Medulla oblongata (tissue), 1 donor: ENCODE results near the gene ITPR2.
"Not testable (repeated sequence)": the region's sequence is repeated elsewhere in the genome, so short reads cannot be mapped to it uniquely, and the experiment has no call there.

Experiments used
- DNase-seq: peaks from one replicate; pipeline ENCODE4 v3.0.0-alpha.2; 2015; ENCODE audit errors: extremely low spot score

Gene ITPR2

DNA sequence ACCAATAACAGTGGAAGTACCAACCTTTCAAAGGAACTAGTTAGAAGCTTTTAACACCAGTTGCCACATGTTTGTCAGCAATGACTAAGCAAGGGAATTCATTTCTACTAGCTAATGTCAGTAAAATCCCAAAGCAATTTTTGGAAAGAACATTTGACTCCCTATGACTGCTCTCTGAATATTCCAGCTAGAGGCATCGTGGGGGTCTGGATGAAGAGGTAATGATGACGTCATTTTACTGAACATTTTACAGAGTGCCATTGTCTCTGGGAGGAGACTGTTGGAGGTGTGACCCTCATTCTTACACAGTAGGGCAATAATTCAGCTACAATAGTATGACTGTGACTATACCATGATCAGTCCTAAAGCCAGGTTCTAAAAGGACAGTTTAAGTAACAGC lies 204.8 kb downstream of the ITPR2 start:
- no peak for DNase-seq

DNA sequence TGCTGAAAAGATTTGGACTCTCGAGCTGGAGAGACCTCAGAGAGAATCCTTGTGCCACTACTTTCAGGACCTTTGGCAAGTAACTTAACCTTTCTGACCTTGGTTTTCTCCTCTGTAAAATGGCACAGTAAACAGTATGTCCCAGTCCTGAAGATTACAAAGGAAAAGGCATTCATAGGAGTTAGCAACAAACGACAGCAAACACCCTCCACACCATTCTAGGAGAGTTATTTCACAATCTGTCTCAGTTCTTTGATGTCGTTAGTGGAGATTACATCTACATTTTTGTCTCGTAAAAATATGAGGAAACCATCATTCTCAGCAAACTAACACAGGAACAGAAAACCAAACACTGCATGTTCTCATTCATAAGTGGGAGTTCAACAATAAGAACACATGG lies 205.7 kb downstream of the ITPR2 start:
- no peak for DNase-seq

DNA sequence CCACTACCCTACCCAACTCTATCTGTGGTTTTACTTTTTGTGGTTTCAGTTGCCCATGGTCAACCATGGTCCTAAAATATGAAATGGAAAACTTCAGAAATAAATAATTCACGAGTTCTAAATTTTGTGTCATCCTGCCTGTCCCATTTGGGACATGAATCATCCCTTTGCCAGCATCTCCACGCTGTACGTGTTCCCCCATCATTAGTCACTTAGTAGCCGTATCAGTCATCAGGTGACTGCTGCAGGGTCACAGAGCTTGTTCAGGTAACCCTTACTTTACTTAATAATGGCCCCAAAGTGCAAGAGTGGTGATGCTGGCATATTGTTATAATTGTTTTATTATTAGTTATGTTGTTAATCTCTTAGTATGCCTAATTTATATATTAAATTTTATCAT lies 209.9 kb downstream of the ITPR2 start:
- no peak for DNase-seq

DNA sequence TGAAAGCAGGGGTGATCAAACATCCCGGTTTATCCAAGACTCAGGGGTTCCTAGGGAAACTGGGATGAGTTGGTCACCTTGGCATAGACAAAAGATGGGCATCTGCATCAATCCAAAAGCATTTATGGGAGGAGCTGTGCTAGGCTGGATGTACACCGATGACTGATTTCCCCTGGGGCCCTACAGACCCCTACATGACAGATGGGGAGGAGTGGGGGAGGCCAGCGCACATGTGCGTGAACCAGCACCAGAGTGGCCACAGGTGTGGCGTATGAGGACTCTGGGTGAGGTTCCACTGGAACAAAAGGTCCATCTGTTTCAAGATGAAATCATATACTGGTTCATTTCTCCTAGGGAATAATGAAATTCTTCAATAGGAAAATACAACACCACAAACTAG lies 210.4 kb downstream of the ITPR2 start:
- no peak for DNase-seq

DNA sequence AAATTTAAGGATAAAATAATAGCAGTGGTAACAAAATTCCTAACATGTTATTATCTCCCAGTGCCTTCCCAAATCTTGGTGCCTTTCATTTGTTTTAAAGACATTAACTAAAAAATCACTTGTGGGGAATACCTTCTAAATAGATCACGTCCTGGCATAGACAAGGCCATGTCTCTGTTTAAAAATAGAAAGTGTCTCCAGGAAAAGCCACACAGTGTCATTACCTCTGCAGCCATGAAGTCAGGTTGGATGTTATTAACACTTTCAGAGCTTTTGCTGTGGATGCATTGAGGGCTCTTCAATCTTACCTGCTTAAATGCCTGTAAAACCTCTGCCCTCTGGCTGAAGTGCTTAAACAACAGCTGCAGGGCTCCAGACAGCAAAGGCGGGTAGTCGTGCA lies 211.1 kb downstream of the ITPR2 start:
- DNase-seq = no peak

DNA sequence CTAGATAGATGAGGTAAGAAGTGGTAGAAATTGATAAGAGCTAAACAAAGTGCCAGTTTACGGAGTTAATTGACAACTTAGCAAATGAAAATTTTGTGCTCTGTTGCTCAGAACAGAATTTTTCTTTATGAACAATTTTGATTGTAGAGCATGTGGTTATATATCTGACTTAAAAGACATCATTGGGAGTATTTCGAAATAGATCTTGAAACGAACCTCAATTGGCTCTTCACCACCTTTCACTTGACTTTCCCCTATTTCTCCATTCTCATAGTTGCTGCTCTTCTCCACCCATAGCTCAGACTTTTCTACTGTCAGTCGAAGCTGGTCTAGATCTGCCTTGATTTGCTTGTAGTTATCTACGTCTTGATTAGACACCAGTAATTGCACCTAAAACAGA lies 212.1 kb downstream of the ITPR2 start:
- no peak for DNase-seq

DNA sequence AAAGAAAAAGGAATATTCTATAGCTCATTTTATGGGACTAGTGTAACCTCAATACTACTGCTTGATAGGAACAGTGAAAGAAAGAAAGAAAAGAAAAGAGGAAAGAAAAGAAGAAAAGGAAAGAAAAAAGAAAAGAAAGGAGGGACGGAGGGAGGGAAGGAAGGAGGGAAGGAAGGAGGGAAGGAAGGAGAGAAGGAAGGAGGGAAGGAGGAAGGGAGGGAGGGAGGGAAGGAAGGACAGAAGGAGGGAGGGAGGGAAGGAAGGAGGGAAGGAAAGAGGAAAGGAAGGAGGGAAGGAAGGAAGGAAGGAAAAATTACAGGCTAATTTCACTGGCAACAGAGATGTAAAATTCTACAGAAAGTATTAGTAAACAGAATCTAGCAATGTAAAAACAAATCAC lies 215.5 kb downstream of the ITPR2 start:
- no peak for DNase-seq

DNA sequence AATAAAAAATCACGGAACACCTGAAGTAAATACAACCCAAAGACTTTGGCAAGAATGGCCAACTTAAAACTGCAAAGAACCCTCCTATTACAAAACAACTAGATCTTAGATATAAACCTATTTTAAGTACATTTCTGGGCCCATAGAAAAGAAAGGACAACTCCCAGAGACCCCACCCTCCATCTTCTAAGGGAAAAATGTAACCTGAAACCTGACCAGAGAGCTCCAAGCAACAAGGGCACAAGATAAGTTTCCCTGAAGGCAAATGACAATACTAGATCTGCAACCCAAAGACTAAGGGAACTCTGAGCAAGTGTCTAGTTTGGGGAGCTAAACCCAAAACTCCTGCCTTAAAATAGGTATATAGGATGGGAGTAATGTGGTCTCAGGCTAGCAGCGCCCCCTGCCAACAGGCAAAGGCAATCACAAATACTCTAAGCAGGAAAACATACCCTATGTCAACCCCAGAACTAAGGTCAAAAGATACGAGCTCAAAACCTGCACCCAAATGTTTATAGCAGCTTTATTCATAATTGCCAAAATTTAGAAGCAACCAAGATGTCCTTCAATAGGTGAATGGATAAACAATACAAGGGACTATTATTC lies 218.9 kb downstream of the ITPR2 start:
- peak; percentile 75 for DNase-seq

DNA sequence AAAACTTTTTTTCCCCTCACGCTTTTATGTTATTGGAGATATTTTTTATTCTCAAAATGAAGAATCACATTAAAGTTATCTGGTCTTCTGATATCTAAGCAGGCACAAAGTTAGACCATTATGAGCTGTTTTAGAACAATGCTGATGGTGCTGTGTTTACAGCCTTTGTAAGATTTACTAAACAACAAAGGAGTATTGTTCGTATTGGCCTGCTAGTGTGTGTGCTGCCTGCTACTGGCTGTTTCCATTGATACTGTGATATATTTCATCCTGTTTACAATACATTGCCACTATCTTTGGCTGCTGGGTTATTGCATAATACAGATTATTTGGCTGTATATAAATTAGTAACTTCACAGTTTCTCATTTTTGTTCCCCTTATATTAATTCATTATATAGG lies 220.8 kb downstream of the ITPR2 start:
- DNase-seq = peak; percentile 91

DNA sequence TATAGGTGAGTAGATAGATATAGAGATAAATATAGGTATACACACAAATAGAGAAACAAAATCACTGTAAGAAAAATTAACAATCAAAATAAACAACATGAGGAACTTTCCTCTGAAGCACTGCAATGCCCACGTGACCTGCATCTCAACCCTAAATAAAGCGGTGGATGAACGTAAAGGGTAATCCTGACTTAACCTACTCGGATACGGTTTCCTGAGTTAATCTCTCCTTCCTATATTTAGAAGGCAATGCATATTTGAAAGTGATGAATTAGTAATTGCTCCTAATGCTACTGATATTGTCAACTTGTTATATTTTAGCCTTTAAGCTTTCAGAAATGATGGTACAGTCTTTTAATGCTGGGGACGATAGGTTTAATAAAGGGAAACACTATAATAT lies 221.4 kb downstream of the ITPR2 start:
- DNase-seq = peak; percentile 41

DNA sequence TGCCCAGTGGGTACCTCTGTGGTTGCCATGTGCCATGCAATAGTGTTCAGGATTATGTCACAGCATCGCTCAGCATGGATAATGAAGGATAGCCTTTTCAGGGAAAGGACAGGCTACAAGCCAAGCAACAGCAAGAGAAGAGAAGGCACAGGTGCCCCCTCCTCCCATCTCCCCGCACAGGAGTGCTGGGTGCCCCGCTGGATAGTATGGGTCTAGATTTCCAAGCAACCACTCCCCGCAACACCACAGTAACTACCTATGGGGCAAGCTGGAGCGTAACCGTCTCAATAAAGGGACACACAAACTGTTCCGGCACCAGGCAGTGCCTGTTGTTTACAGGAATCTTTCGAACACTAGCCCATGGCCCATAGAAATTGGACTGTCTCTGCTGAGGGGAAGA lies 222.2 kb downstream of the ITPR2 start:
- DNase-seq = peak; percentile 10

DNA sequence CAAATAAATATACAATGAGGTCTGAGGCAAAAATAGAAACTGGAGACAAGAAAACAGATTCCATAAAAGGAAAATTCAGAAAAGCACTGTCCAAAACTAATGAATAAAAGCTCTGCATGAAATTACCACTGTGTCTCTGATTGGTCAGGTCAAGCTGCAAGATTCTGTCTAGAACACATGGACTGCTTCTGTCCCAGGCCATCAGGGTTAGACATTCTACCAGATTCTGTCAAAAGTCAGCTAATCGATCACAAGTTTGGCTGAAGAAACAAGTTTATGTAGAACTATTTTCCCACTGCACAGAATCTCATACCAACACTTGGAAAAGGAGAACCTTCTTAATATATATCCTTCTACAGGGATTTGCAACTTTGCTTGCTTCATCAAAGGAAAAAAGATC lies 223.0 kb downstream of the ITPR2 start:
- no peak for DNase-seq

DNA sequence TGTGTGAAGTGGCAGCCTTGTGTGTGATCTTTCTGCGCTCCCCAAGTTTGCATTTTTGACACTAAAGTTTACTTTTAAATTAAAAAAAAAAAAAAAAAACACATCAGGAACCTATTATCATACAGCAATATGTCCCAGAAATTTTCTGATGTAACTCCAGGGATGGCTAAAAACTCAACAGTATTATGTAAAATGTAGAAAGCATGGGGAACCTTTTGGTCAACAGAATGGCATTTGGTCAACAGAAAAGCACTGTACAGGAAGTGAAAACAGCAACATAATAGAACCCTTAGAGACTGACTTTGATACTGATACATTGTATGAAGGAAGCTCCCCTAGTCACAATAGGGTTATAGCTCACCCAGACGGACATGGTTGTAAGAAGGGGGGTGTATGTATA lies 224.3 kb downstream of the ITPR2 start:
- no peak for DNase-seq

DNA sequence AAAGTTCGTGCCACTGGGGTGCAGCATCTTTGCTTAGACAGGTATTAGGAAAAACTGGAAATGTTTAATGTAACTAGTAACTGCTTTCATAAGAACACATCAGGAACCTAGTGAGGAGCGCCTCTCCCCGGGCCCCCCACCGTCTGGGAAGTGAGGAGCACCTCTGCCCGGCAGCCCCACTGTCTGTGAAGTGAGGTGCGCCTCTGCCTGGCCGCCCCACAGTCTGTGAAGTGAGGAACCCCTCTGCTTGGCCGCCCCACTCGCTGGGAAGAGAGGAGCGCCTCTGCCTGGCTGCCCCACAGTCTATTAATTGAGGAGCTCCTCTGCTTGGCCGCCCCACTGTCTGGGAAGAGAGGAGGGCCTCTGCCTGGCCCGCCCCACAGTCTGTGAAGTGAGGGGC lies 224.7 kb downstream of the ITPR2 start:
- no peak for DNase-seq

DNA sequence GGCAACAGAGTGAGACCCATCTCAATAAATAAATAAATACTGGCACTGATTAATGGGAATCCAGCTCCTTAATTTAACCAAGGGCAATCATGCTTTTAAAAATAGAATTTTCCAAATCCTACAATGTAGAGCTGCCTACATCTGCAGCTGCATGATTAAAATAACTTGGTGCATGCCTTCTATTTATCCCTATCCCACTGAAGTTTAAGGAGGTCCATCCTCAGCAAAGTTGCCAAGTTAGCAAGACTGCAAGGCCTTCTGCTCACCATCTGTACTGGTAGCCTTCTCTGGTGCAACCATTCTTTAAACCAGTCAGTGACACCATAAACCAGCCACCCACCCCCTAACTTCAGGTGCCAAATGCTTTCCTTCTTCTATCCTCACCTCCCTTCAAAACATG lies 226.1 kb downstream of the ITPR2 start:
- DNase-seq = no peak

DNA sequence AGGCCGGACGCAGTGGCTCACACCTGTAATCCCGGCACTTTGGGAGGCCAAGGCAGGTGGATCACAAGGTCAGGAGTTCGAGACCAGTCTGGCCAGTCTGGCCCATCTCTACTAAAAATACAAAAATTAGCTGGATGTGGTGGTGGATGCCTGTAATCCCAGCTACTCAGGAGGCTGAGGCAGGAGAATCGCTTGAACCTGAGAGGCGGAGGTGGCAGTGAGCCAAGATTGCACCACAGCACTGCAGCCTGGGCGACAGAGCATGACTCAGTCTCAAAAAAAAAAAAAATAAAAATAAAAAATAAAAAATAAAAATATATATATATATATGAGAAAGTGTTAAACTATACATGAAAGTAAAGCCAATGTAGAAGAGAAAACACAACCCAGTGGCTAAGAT lies 228.2 kb downstream of the ITPR2 start:
- DNase-seq = not testable (repeated sequence)

DNA sequence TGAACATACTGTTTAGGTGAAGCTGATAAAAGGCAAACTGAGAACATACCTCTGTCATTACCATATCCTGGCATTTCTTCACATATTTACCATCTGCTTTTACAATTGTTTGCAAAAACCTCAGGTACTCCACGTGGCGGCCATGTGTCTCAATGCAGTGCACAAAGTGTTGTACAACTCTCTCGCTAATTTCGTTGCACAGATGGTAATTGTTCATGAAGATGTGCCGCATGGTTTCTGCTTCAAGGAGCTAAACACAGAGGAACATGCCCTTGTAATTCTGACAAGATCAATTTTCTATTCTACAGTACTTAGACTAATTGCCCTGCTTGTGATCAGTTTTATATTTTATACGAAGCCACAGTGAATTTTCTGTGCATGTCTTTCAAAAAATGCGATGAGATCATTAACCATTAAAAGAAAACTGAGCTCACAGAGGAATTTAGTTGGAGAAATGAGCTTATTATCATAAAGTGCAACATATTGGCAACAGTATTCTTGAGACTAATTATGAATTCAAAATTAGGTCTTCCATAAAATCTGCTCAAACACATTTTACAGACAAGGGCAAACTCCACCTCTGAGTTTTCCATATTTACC lies 233.8 kb downstream of the ITPR2 start:
- no peak for DNase-seq

DNA sequence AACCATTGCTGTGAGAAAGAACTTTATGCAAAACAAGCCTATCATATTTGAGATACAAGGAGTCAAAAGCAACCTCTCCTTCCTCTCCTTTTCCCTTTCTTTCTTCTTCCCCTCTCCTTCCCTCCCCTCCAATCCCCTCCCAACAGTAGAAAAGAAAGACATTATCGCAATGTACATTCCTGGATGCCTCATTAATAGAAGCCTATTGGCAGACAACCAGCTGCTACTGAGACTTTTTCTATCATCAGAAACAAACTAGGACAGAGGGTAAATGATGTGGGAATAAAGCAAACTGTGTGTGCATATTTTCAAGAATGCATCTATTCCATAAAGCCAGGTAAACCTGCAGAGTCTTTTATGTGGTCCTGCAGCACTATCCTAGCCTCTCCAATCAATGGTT lies 237.2 kb downstream of the ITPR2 start:
- no peak for DNase-seq

DNA sequence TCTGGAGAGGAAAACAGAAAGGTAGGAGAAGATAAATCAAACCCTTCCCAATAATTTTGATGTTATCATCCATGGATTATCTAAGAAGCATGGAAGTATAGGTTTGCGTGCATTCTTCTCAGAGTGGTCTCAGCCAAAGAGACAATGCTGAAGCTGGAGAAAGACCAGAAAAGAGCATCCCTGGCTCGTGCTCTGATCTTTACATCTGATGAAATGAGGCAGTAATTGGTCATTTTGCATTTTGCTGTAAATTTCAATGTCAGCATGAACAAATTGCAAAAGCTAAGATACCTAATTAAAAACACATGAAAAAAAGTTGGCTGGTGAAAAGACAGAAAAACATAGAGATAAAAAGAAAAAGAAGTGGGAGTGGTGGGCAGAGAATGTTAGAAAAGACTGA lies 252.4 kb downstream of the ITPR2 start:
- no peak for DNase-seq

DNA sequence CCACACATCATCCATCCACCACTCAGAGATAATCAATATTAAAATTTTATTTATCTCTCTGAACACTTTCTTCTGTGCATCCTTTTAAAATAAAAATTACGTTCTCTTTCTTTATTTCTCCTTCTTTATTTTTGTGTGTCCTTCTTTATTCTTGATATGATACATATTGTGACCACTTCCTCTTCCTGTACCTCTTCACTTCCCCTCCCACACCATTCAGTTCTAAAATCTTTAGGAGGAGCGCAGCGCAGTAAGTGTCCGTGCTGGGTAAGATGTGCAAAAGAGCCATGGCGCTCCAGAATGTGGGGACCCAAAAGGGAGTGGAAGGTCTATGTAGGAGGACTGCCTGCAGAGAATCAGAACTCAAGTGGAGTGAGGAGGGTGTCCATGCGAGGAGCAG lies 256.7 kb downstream of the ITPR2 start:
- DNase-seq = no peak

DNA sequence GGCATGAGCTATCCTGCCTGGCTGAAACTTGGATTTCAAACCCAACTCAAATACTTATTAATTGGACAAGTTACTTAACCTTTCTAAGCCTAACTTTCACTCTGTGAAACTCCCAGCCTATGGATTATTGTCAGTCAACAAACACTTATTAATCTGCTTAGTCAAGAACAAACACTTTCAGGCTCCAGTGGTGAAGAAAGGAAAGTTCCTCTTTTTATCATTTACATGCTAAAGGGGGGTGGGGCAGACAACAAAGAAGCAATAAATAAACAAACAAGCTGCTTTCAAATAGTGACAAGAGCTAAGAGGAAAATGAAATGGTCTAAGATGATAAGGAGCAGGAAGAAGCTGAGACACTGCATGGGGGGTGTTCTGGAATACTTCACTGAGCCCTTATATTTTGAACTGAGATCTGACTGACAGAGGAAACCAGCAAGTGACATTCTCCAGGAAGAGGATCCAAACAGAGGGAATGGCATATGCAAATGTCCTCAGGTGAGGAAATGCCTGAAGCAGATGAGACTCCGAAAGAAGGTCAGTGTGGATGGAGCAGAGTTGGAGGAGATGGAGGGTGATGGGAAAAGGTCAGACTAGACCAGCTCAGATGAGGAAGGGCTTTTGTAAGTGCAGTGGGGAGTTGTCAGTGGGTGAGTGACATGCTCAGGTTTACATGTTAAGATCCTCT lies 259.6 kb downstream of the ITPR2 start:
- DNase-seq = no peak

DNA sequence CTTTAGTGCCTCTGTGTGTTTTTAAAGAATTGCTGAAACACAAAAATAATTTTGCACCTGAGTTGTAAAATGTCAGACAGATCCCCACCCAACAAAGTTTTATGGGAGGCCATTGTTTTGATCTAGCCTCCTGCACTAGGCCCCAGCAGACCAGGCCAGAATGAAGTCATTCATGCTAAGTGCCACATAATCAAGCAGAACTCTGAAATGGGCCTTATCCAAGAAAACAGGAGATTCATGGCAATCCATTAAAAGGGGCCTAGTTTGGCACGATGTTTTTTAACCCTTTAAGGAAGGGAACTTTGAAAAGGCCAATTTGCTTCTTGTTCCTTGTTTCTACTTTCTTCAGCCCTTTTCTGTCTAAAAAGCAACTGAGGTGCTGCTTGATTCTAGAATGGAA lies 260.9 kb downstream of the ITPR2 start:
- peak; percentile 21 for DNase-seq

DNA sequence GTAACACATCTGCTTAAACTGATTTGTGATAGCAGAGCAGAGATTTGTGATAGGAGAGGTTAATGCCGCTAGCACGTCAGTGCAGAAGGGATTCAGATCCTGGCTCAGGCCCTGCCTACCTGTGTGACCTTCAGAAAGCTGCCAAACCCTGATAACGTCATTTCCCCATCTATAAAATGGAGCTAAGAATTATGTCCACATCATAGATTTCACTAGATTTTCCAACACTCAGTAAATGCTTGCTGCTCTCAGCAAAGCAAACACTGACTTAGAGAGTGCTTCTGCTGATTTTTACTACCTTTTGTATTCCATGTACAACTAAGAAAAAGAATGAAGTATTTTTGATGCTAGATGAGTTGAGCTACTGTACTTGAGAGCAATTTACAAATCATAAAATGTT lies 261.4 kb downstream of the ITPR2 start:
- no peak for DNase-seq

DNA sequence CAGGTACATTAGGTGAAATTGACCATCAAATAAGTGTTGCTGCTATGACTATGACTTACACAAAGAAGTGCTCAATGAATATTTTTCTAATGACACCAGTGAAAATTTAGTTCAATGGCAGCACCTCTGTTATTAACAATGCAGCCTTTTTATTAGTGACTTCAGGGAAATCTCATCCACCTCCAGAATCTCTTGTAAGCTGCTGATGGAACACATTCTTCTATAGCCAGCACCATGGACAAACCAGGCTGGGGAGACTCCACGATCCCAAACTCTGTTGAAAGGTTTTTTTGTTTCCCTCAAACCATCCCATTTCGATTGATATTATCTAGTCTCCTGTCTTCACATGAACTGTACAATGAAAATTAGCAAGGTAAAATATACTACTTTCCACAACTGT lies 265.9 kb downstream of the ITPR2 start:
- DNase-seq = peak; percentile 15
